HEK293 (cell line): ENCODE results near the gene CDC42EP1.

ENCODE experiments used
- KLF8 ChIP-seq: fragments of 450-650 bp; formaldehyde crosslinking; IDR thresholded peaks from 2 replicates; pipeline ENCODE4 v1.5.1; 2016; ENCODE audit warnings: missing biosample characterization, missing genetic modification characterization
- TRIM28 ChIP-seq: IDR thresholded peaks from 2 replicates; pipeline ENCODE4 v1.6.1; 2011; ENCODE audit warnings: low read length, control low read depth, borderline replicate concordance
- ZBTB21 ChIP-seq: fragments of 450-650 bp; formaldehyde crosslinking; IDR thresholded peaks from 2 replicates; pipeline ENCODE4 v1.5.1; 2017; ENCODE audit warnings: missing biosample characterization, missing genetic modification characterization
- ZFP37 ChIP-seq: fragments of 450-650 bp; formaldehyde crosslinking; IDR thresholded peaks from 2 replicates; pipeline ENCODE4 v1.5.1; 2016; ENCODE audit warnings: missing biosample characterization, missing genetic modification characterization
- ZNF24 ChIP-seq: fragments of 450-650 bp; formaldehyde crosslinking; IDR thresholded peaks from 2 replicates; pipeline ENCODE4 v1.5.1; 2016; ENCODE audit warnings: missing biosample characterization, missing genetic modification characterization
- ZNF266 ChIP-seq: fragments of 450-650 bp; formaldehyde crosslinking; IDR thresholded peaks from 2 replicates; pipeline ENCODE4 v1.5.1; 2016; ENCODE audit warnings: missing biosample characterization, missing genetic modification characterization, low read depth
- ZNF274 ChIP-seq, 2 experiments: fragments of 200-500 bp in 1 of 2; fragments of 450-650 bp in 1 of 2; sonication (Bioruptor generic) in 1 of 2; formaldehyde crosslinking in 1 of 2; IDR thresholded peaks; 2 replicates each; pipeline versions ENCODE4 v1.5.1 to v1.6.1; 2014 to 2016; ENCODE audit warnings: borderline replicate concordance in 1 of 2, inconsistent platforms in 1 of 2, low read length in 1 of 2, missing biosample characterization in 1 of 2, missing genetic modification characterization in 1 of 2
- ZNF311 ChIP-seq: fragments of 450-650 bp; formaldehyde crosslinking; IDR thresholded peaks from 2 replicates; pipeline ENCODE4 v1.5.1; 2017; ENCODE audit warnings: missing biosample characterization, missing genetic modification characterization, borderline replicate concordance
- ZNF660 ChIP-seq: fragments of 450-650 bp; IDR thresholded peaks from 2 replicates; pipeline ENCODE4 v1.5.1; 2018; ENCODE audit warnings: missing biosample characterization, mild to moderate bottlenecking, missing genetic modification characterization
- TF ChIP-seq, protein P1 (sequence below): fragments of 450-650 bp; formaldehyde crosslinking; IDR thresholded peaks from 2 replicates; pipeline ENCODE4 v1.5.1; 2016; ENCODE audit warnings: missing biosample characterization, missing genetic modification characterization
- TF ChIP-seq, protein P2 (sequence below): fragments of 450-650 bp; formaldehyde crosslinking; IDR thresholded peaks from 2 replicates; pipeline ENCODE4 v1.5.1; 2016; ENCODE audit warnings: missing biosample characterization, missing genetic modification characterization, borderline replicate concordance
- TF ChIP-seq, protein P3 (sequence below): fragments of 450-650 bp; formaldehyde crosslinking; IDR thresholded peaks from 2 replicates; pipeline ENCODE4 v1.5.1; 2016; ENCODE audit warnings: missing biosample characterization, missing genetic modification characterization
- TF ChIP-seq, protein P4 (sequence below): fragments of 450-650 bp; formaldehyde crosslinking; IDR thresholded peaks from 2 replicates; pipeline ENCODE4 v1.5.1; 2016; ENCODE audit warnings: missing biosample characterization, missing genetic modification characterization

DNA sequence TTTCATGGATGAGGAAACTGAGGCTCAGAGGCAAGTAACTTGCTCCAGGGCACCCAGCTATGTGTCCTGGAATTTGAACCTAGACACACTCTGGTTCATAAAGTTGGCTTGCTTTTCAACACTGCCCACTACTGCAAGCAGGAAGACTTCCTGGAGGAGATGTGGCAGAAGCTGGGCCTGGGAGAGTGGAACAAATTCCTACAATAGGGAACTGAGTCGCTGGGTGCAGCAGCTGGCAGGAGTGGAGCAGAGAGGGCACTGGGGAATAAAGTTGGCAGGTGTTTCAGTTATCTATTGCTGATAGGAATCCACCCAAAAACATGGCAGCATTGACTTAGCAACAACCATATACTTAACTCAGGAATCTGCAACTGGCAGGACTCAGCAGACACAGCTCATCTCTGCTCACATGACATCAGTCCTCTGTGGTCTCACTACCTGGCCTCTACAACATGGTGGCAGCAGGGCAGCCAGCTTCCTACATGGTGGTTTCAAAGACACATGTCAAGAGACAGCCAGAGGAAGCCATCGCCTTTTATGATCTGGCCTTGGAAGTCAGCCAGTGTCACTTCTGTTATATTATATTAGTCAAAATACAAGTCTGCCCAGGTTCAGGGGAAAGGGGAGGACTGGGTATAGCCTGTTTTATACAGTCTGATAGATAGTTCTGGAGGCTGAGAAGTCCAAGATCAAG lies 30.5 kb upstream of the CDC42EP1 start:
- TF ChIP-seq ZNF274 (IDR thresholded peaks at IDR 0.05; ENCODE audit: low read length) (no peak), ZNF274 (tag by site-specific recombination; IDR thresholded peaks at IDR 0.05; ENCODE audit: borderline replicate concordance) (no peak), ZNF24 (tag by site-specific recombination) (no peak), ZFP37 (tag by site-specific recombination) (no peak), ZNF311 (tag by site-specific recombination) (no peak), ZBTB21 (no peak), KLF8 (tag by site-specific recombination) (no peak), TRIM28 (no peak), ZNF660 (tag by site-specific recombination) (no peak), ZNF266 (tag by site-specific recombination) (no peak)
- TF ChIP-seq, protein P1, sequence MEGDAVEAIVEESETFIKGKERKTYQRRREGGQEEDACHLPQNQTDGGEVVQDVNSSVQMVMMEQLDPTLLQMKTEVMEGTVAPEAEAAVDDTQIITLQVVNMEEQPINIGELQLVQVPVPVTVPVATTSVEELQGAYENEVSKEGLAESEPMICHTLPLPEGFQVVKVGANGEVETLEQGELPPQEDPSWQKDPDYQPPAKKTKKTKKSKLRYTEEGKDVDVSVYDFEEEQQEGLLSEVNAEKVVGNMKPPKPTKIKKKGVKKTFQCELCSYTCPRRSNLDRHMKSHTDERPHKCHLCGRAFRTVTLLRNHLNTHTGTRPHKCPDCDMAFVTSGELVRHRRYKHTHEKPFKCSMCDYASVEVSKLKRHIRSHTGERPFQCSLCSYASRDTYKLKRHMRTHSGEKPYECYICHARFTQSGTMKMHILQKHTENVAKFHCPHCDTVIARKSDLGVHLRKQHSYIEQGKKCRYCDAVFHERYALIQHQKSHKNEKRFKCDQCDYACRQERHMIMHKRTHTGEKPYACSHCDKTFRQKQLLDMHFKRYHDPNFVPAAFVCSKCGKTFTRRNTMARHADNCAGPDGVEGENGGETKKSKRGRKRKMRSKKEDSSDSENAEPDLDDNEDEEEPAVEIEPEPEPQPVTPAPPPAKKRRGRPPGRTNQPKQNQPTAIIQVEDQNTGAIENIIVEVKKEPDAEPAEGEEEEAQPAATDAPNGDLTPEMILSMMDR (tag by site-specific recombination): no peak
- TF ChIP-seq, protein P2, sequence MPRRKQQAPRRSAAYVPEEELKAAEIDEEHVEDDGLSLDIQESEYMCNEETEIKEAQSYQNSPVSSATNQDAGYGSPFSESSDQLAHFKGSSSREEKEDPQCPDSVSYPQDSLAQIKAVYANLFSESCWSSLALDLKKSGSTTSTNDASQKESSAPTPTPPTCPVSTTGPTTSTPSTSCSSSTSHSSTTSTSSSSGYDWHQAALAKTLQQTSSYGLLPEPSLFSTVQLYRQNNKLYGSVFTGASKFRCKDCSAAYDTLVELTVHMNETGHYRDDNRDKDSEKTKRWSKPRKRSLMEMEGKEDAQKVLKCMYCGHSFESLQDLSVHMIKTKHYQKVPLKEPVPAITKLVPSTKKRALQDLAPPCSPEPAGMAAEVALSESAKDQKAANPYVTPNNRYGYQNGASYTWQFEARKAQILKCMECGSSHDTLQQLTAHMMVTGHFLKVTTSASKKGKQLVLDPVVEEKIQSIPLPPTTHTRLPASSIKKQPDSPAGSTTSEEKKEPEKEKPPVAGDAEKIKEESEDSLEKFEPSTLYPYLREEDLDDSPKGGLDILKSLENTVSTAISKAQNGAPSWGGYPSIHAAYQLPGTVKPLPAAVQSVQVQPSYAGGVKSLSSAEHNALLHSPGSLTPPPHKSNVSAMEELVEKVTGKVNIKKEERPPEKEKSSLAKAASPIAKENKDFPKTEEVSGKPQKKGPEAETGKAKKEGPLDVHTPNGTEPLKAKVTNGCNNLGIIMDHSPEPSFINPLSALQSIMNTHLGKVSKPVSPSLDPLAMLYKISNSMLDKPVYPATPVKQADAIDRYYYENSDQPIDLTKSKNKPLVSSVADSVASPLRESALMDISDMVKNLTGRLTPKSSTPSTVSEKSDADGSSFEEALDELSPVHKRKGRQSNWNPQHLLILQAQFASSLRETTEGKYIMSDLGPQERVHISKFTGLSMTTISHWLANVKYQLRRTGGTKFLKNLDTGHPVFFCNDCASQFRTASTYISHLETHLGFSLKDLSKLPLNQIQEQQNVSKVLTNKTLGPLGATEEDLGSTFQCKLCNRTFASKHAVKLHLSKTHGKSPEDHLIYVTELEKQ (tag by site-specific recombination): no peak
- TF ChIP-seq, protein P3, sequence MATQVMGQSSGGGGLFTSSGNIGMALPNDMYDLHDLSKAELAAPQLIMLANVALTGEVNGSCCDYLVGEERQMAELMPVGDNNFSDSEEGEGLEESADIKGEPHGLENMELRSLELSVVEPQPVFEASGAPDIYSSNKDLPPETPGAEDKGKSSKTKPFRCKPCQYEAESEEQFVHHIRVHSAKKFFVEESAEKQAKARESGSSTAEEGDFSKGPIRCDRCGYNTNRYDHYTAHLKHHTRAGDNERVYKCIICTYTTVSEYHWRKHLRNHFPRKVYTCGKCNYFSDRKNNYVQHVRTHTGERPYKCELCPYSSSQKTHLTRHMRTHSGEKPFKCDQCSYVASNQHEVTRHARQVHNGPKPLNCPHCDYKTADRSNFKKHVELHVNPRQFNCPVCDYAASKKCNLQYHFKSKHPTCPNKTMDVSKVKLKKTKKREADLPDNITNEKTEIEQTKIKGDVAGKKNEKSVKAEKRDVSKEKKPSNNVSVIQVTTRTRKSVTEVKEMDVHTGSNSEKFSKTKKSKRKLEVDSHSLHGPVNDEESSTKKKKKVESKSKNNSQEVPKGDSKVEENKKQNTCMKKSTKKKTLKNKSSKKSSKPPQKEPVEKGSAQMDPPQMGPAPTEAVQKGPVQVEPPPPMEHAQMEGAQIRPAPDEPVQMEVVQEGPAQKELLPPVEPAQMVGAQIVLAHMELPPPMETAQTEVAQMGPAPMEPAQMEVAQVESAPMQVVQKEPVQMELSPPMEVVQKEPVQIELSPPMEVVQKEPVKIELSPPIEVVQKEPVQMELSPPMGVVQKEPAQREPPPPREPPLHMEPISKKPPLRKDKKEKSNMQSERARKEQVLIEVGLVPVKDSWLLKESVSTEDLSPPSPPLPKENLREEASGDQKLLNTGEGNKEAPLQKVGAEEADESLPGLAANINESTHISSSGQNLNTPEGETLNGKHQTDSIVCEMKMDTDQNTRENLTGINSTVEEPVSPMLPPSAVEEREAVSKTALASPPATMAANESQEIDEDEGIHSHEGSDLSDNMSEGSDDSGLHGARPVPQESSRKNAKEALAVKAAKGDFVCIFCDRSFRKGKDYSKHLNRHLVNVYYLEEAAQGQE (tag by site-specific recombination): no peak
- TF ChIP-seq, protein P4, sequence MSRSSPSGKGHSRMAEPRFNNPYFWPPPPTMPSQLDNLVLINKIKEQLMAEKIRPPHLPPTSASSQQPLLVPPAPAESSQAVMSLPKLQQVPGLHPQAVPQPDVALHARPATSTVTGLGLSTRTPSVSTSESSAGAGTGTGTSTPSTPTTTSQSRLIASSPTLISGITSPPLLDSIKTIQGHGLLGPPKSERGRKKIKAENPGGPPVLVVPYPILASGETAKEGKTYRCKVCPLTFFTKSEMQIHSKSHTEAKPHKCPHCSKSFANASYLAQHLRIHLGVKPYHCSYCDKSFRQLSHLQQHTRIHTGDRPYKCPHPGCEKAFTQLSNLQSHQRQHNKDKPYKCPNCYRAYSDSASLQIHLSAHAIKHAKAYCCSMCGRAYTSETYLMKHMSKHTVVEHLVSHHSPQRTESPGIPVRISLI (tag by site-specific recombination): no peak
